ENCODE measurements around the gene SPECC1L. TPM values are rescaled to one million over a fixed set of nuclear protein-coding genes. Genes with fewer than 3 reads are reported as not detected.

The SPECC1L gene
- total RNA-seq, 4 donors from 2014 or later, result 50.4 to 125 (median 68.0) TPM

DNA sequence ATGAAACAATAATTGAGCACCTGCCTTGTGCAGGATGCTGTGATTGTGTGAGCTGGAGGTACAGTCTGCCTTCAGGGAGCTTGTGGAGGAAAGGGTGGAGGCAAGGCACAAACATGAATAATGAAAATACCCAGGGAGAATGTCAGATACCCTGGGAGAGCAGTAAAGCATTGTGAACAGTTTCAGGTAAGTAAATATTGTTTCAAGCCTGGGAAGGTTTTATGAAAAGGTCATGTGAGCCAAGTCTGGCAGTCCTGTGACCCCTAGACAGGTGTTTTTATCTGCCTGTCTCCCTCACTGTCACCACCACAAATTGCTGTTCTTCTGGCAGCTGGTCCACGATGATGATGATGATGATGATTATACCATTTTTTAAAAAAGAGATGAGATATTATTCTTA lies 32.0 kb downstream of the SPECC1L start:
- intact Hi-C loops (cut with DNase I; ENCODE audit: low total_unique reads) (no loop called here), in situ Hi-C loops (cut with MboI; ENCODE audit: low pct_ligation_motif_present in 1 of 4, low pct_unique_long_range_greater_than_20kb in 1 of 4, low sequenced_read_pairs in 3 of 4) (no loop called here)
- 14 to 42% methylated on average over 1 of the region's 1 CpG for WGBS, 2 donors (ENCODE audit: low coverage in 1 of 2)
- Histone ChIP-seq H3K9me3 (no peaks in the 10 kb centered on the region), H3K27ac (peak overlapping the region; percentile 75 to 90 (median 86)), H3K4me3 (no peak overlapping the region), H3K4me1 (peaks cover 23 to 59% (median 55%) of the 10 kb centered on the region in 4 donors), H3K27me3 (no peaks in the 10 kb centered on the region), H3K36me3 (peaks cover 0 to 5% (median 0%) of the 10 kb centered on the region in 4 donors)
- no peak for TF ChIP-seq CTCF (IDR thresholded peaks at IDR 0.05)
- TF ChIP-seq POLR2A (IDR thresholded peaks at IDR 0.05), result no peak
- no peak for TF ChIP-seq EP300 (IDR thresholded peaks at IDR 0.05; ENCODE audit: low read depth)
- no peak for TF ChIP-seq POLR2AphosphoS5 (IDR thresholded peaks at IDR 0.05)
- DNase-seq, result no peak

- in situ Hi-C loops (cut with MboI; ENCODE audit: low pct_ligation_motif_present in 1 of 4, low pct_unique_long_range_greater_than_20kb in 1 of 4, low sequenced_read_pairs in 3 of 4) (no loop called here), intact Hi-C loops (cut with DNase I; ENCODE audit: low total_unique reads) (no loop called here)
- Histone ChIP-seq H3K4me1 (peaks cover 23 to 59% (median 55%) of the 10 kb centered on the region in 4 donors), H3K27me3 (no peaks in the 10 kb centered on the region), H3K4me3 (no peak overlapping the region), H3K36me3 (peaks cover 0 to 5% (median 0%) of the 10 kb centered on the region in 4 donors), H3K27ac (peak overlapping the region; percentile 75 to 90 (median 86)), H3K9me3 (no peaks in the 10 kb centered on the region)
- WGBS, 2 donors (ENCODE audit: low coverage in 1 of 2), result 21 to 29% methylated on average over 4 of the region's 4 CpGs
- TF ChIP-seq CTCF (IDR thresholded peaks at IDR 0.05), result peak in 1 of 5 experiments; percentile 16
- no peak for TF ChIP-seq EP300 (IDR thresholded peaks at IDR 0.05; ENCODE audit: low read depth)
- DNase-seq, result no peak
These were observed 32.4 kb downstream of the SPECC1L start for GRCh38 chr22:24303007-24303406.

GRCh38 chr22:24304062-24304675 lies 33.5 kb downstream of the SPECC1L start:
- 86 to 100% methylated on average over 1 of the region's 1 CpG for WGBS, 2 donors (ENCODE audit: low coverage in 1 of 2)
- Histone ChIP-seq H3K36me3 (peaks cover 0 to 5% (median 0%) of the 10 kb centered on the region in 4 donors), H3K4me1 (peaks cover 23 to 59% (median 51%) of the 10 kb centered on the region in 4 donors), H3K27me3 (no peaks in the 10 kb centered on the region), H3K27ac (peak overlapping the region; percentile 75 to 90 (median 86)), H3K4me3 (peak overlapping the region in 1 of 4 donors; percentile 12), H3K9me3 (no peaks in the 10 kb centered on the region)
- in situ Hi-C loops (cut with MboI; ENCODE audit: low pct_ligation_motif_present in 1 of 4, low pct_unique_long_range_greater_than_20kb in 1 of 4, low sequenced_read_pairs in 3 of 4) (no loop called here), intact Hi-C loops (cut with DNase I; ENCODE audit: low total_unique reads) (no loop called here)
- DNase-seq, result no peak
- TF ChIP-seq POLR2A (IDR thresholded peaks at IDR 0.05) (no peak), CTCF (IDR thresholded peaks at IDR 0.05) (no peak), POLR2AphosphoS5 (IDR thresholded peaks at IDR 0.05) (peak in 2 of 3 donors; percentile 37 to 70)

- Histone ChIP-seq H3K9me3 (no peaks in the 10 kb centered on the region), H3K4me1 (peaks cover 23 to 61% (median 50%) of the 10 kb centered on the region in 4 donors), H3K36me3 (peaks cover 0 to 5% (median 0%) of the 10 kb centered on the region in 4 donors), H3K4me3 (peak overlapping the region in 1 of 4 donors; percentile 12), H3K27me3 (no peaks in the 10 kb centered on the region), H3K27ac (peak overlapping the region; percentile 75 to 90 (median 86))
- no peak for DNase-seq
- TF ChIP-seq POLR2A (IDR thresholded peaks at IDR 0.05) (no peak), EP300 (IDR thresholded peaks at IDR 0.05; ENCODE audit: low read depth) (no peak), CTCF (IDR thresholded peaks at IDR 0.05) (no peak), POLR2AphosphoS5 (IDR thresholded peaks at IDR 0.05) (no peak)
- in situ Hi-C loops (cut with MboI; ENCODE audit: low pct_ligation_motif_present in 1 of 4, low pct_unique_long_range_greater_than_20kb in 1 of 4, low sequenced_read_pairs in 3 of 4) (no loop called here), intact Hi-C loops (cut with DNase I; ENCODE audit: low total_unique reads) (no loop called here)
- 47 to 50% methylated on average over 3 of the region's 3 CpGs for WGBS, 2 donors (ENCODE audit: low coverage in 1 of 2)
These were observed 34.6 kb downstream of the SPECC1L start for GRCh38 chr22:24305260-24305692.
